DOHH2 (cell line): ENCODE measurements around the gene SOCS2.
"Not testable (repeated sequence)": the region's sequence is repeated elsewhere in the genome, so short reads cannot be mapped to it uniquely, and the experiment has no call there.

Experiments
- H3F3A ChIP-seq: fragments of 200-600 bp; sonication (generic), shearing (Covaris generic); 2 replicates; pipeline ENCODE4 v1.6.0; 2016; ENCODE audit warnings: antibody characterized with exemption, mild to moderate bottlenecking; ENCODE audit not compliant: control insufficient read depth, insufficient read depth
- H3K27ac ChIP-seq: fragments of 200-600 bp; sonication (generic); 2 replicates; pipeline ENCODE4 v1.5.1; 2014; ENCODE audit warnings: low read depth, mild to moderate bottlenecking, low read length, moderate library complexity
- H3K27me3 ChIP-seq: fragments of 200-600 bp; sonication (generic); 2 replicates; pipeline ENCODE4 v1.6.1; 2014; ENCODE audit warnings: mild to moderate bottlenecking, low read length, mixed read lengths; ENCODE audit not compliant: control insufficient read depth
- H3K36me3 ChIP-seq: fragments of 200-600 bp; sonication (generic); 2 replicates; pipeline ENCODE4 v1.6.1; 2014; ENCODE audit warnings: mild to moderate bottlenecking, low read length, moderate library complexity, mixed read lengths; ENCODE audit not compliant: control insufficient read depth
- H3K4me1 ChIP-seq: fragments of 200-600 bp; sonication (generic); 2 replicates; pipeline ENCODE4 v1.6.1; 2014; ENCODE audit warnings: mild to moderate bottlenecking, low read length, mixed read lengths; ENCODE audit not compliant: control insufficient read depth
- H3K4me2 ChIP-seq: fragments of 200-600 bp; sonication (generic); 2 replicates; pipeline ENCODE4 v1.6.0; 2014; ENCODE audit warnings: mild to moderate bottlenecking, low read length, moderate library complexity
- H3K4me3 ChIP-seq: fragments of 200-600 bp; sonication (generic); 2 replicates; pipeline ENCODE4 v1.5.1; 2014; ENCODE audit warnings: mild to moderate bottlenecking, low read length, mixed read lengths
- H3K79me2 ChIP-seq: fragments of 200-600 bp; sonication (generic); 2 replicates; pipeline ENCODE4 v1.6.1; 2014; ENCODE audit warnings: mild to moderate bottlenecking, low read length, mixed read lengths; ENCODE audit not compliant: control insufficient read depth
- H3K9me2 ChIP-seq: fragments of 200-600 bp; sonication (generic); replicated peaks from 2 replicates; pipeline ENCODE4 v1.6.1; 2014; ENCODE audit warnings: mild to moderate bottlenecking, low read length, mixed read lengths; ENCODE audit not compliant: control insufficient read depth
- H3K9me3 ChIP-seq: fragments of 200-600 bp; sonication (generic); 2 replicates; pipeline ENCODE4 v1.6.1; 2014; ENCODE audit warnings: antibody characterized with exemption, low read length, mixed read lengths; ENCODE audit not compliant: control insufficient read depth, insufficient read depth
- H4K20me1 ChIP-seq: fragments of 200-600 bp; sonication (generic); 2 replicates; pipeline ENCODE4 v1.6.0; 2014; ENCODE audit warnings: low read depth, mild to moderate bottlenecking, antibody characterized with exemption, low read length, moderate library complexity; ENCODE audit not compliant: control insufficient read depth, insufficient read depth
- EZH2phosphoT487 ChIP-seq: fragments of 200-600 bp; sonication (generic); IDR thresholded peaks from 2 replicates; pipeline ENCODE4 v1.6.1; 2017; ENCODE audit warnings: borderline replicate concordance, mild to moderate bottlenecking, antibody characterized with exemption, low read length, moderate library complexity, mixed read lengths
- TF ChIP-seq, protein P1 (sequence below): fragments of 200-600 bp; sonication (generic); IDR thresholded peaks from one replicate; pipeline ENCODE4 v1.5.1; 2014; ENCODE audit warnings: antibody characterized with exemption, mild to moderate bottlenecking, low read depth, low read length; ENCODE audit not compliant: poor library complexity, severe bottlenecking

The SOCS2 gene

GRCh38 chr12:93622485-93622884 lies 50.0 kb downstream of the SOCS2 start:
- Histone ChIP-seq H4K20me1 (no peaks in the 10 kb centered on the region), H3K27ac (no peak overlapping the region), H3K9me2 (no peaks in the 10 kb centered on the region), H3K79me2 (no peaks in the 10 kb centered on the region), H3F3A (no peaks in the 10 kb centered on the region), H3K4me3 (no peak overlapping the region), H3K9me3 (0 out of 2 replicates have a peak, but pooled peaks cover 4% of the 10 kb centered on the region), H3K4me2 (no peak overlapping the region), H3K4me1 (0 out of 2 replicates have a peak, but pooled peaks cover 3% of the 10 kb centered on the region), H3K27me3 (no peaks in the 10 kb centered on the region), H3K36me3 (no peaks in the 10 kb centered on the region)
- TF ChIP-seq EZH2phosphoT487, result no peak
- TF ChIP-seq, protein P1, sequence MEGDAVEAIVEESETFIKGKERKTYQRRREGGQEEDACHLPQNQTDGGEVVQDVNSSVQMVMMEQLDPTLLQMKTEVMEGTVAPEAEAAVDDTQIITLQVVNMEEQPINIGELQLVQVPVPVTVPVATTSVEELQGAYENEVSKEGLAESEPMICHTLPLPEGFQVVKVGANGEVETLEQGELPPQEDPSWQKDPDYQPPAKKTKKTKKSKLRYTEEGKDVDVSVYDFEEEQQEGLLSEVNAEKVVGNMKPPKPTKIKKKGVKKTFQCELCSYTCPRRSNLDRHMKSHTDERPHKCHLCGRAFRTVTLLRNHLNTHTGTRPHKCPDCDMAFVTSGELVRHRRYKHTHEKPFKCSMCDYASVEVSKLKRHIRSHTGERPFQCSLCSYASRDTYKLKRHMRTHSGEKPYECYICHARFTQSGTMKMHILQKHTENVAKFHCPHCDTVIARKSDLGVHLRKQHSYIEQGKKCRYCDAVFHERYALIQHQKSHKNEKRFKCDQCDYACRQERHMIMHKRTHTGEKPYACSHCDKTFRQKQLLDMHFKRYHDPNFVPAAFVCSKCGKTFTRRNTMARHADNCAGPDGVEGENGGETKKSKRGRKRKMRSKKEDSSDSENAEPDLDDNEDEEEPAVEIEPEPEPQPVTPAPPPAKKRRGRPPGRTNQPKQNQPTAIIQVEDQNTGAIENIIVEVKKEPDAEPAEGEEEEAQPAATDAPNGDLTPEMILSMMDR, result no peak

- TF ChIP-seq EZH2phosphoT487, result no peak
- no peak overlapping the region for H3K4me2 ChIP-seq
- H3F3A ChIP-seq, result no peaks in the 10 kb centered on the region
- H3K27ac ChIP-seq, result no peak overlapping the region
- H3K9me2 ChIP-seq, result no peaks in the 10 kb centered on the region
- H3K9me3 ChIP-seq, result 0 out of 2 replicates have a peak, but pooled peaks cover 4% of the 10 kb centered on the region
- H4K20me1 ChIP-seq, result no peaks in the 10 kb centered on the region
- no peak overlapping the region for H3K4me3 ChIP-seq
- H3K4me1 ChIP-seq, result 0 out of 2 replicates have a peak, but pooled peaks cover 3% of the 10 kb centered on the region
- H3K27me3 ChIP-seq, result no peaks in the 10 kb centered on the region
- no peaks in the 10 kb centered on the region for H3K79me2 ChIP-seq
- H3K36me3 ChIP-seq, result no peaks in the 10 kb centered on the region
These were observed 52.3 kb downstream of the SOCS2 start for GRCh38 chr12:93624595-93625294.

GRCh38 chr12:93625295-93625645 lies 52.8 kb downstream of the SOCS2 start:
- H3K9me3 ChIP-seq, H3K27me3 ChIP-seq, H3K9me2 ChIP-seq, H3F3A ChIP-seq, H3K4me1 ChIP-seq, H3K36me3 ChIP-seq, H3K79me2 ChIP-seq, H3K4me2 ChIP-seq, H4K20me1 ChIP-seq, H3K4me3 ChIP-seq, H3K27ac ChIP-seq: not testable (repeated sequence)

- Histone ChIP-seq H3K27ac (no peak overlapping the region), H4K20me1 (no peaks in the 10 kb centered on the region), H3K4me3 (no peak overlapping the region), H3K79me2 (no peaks in the 10 kb centered on the region), H3F3A (no peaks in the 10 kb centered on the region), H3K27me3 (no peaks in the 10 kb centered on the region), H3K4me1 (0 out of 2 replicates have a peak, but pooled peaks cover 3% of the 10 kb centered on the region), H3K9me2 (no peaks in the 10 kb centered on the region), H3K9me3 (0 out of 2 replicates have a peak, but pooled peaks cover 4% of the 10 kb centered on the region), H3K4me2 (no peak overlapping the region), H3K36me3 (no peaks in the 10 kb centered on the region)
- TF ChIP-seq, protein P1, result no peak
- TF ChIP-seq EZH2phosphoT487, result no peak
These were observed 53.7 kb downstream of the SOCS2 start for GRCh38 chr12:93626160-93626559.
